Thoracic aorta (tissue), 2 donors: Measurements from ENCODE around the gene LRCH3. TPM values are rescaled to one million over a fixed set of nuclear protein-coding genes. Genes with fewer than 3 reads are reported as not detected.
"Not testable (repeated sequence)": the region's sequence is repeated elsewhere in the genome, so short reads cannot be mapped to it uniquely, and the experiment has no call there.

Experiments
- ATAC-seq: fragments of 150-250 bp; one replicate; pipeline ENCODE4 v1.8.0; 2017; ENCODE audit warnings: low read depth; ENCODE audit not compliant: insufficient number of reproducible peaks, low FRiP score
- DNase-seq: peaks from one replicate; pipeline ENCODE4 v3.0.0-alpha.2; 2020; ENCODE audit warnings: low spot score
- H3K27ac ChIP-seq, 2 donors: fragments of 200-600 bp; sonication (generic); 1 replicate in 1 of 2; 2 replicates in 1 of 2; pipeline ENCODE4 v1.5.1; 2016; ENCODE audit warnings: mild to moderate bottlenecking in 2 of 2, moderate library complexity in 2 of 2
- H3K27me3 ChIP-seq: fragments of 200-600 bp; sonication (generic); replicated peaks from 2 replicates; pipeline ENCODE4 v1.6.0; 2016; ENCODE audit warnings: mild to moderate bottlenecking; ENCODE audit not compliant: insufficient read depth
- H3K36me3 ChIP-seq: fragments of 200-600 bp; sonication (generic); one replicate; pipeline ENCODE4 v1.5.1; 2016
- H3K4me1 ChIP-seq, 2 donors: fragments of 200-600 bp; sonication (generic); 1 replicate in 1 of 2; 2 replicates in 1 of 2; pipeline versions ENCODE4 v1.5.1 to v1.6.0; 2016; ENCODE audit warnings: low read depth in 2 of 2, mild to moderate bottlenecking in 1 of 2; ENCODE audit not compliant: control insufficient read depth in 1 of 2
- H3K4me3 ChIP-seq: fragments of 200-600 bp; sonication (generic); 2 replicates; pipeline ENCODE4 v1.5.1; 2016; ENCODE audit warnings: mild to moderate bottlenecking
- H3K9me3 ChIP-seq: fragments of 200-600 bp; sonication (generic); 2 replicates; pipeline ENCODE4 v1.5.1; 2016
- CTCF ChIP-seq: fragments of 200-600 bp; sonication (generic); IDR thresholded peaks from one replicate; pipeline ENCODE4 v1.5.1; 2019; ENCODE audit warnings: antibody characterized with exemption
- total RNA-seq, 2 donors: library from RNA; depleted of rRNA; stranded (reverse); fragments of >200 nt; gene quantifications; one replicate each; pipeline versions ENCODE4 v1.1.0 to v1.2.3, GENCODE V29; 2016

LRCH3 gene
- total RNA-seq, 2 donors from 2014 or later = 66.7 to 87.6 TPM

GRCh38 chr3:197882586-197882985 is 91.5 kb downstream of the LRCH3 start:
- peaks cover 41% of the 10 kb centered on the region for H3K36me3 ChIP-seq
- no peaks in the 10 kb centered on the region for H3K27me3 ChIP-seq
- no peak overlapping the region for H3K4me3 ChIP-seq
- H3K4me1 ChIP-seq = no peaks in the 10 kb centered on the region
- H3K27ac ChIP-seq = no peak overlapping the region
- no peaks in the 10 kb centered on the region for H3K9me3 ChIP-seq
- TF ChIP-seq CTCF = no peak
- no peak for ATAC-seq
- DNase-seq = no peak

- no peak for TF ChIP-seq CTCF
- Histone ChIP-seq H3K9me3 (no peaks in the 10 kb centered on the region), H3K27me3 (no peaks in the 10 kb centered on the region), H3K27ac (no peak overlapping the region), H3K4me1 (no peaks in the 10 kb centered on the region), H3K4me3 (no peak overlapping the region), H3K36me3 (peaks cover 34% of the 10 kb centered on the region)
- ATAC-seq (no peak), DNase-seq (no peak)
These were observed 92.5 kb downstream of the LRCH3 start for GRCh38 chr3:197883541-197883940.

DNA sequence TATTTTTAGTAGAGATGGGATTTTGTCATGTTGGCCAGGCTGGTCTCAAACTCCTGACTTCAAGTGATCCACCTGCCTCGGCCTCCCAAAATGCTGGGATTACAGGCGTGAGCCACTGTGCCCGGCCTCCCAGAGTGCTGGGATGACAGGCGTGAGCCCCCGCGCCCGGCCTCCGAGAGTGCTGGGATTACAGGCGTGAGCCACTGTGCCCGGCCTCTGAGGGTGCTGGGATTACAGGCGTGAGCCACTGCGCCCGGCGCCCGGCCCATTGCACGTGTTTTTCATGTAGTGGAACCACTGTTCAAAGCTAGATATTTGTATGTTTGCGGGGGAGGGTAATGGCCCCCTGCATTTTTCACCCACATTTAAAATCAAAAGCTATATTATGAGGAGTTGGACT is 93.3 kb downstream of the LRCH3 start:
- not testable (repeated sequence) for DNase-seq, ATAC-seq, H3K4me3 ChIP-seq, H3K27ac ChIP-seq, H3K4me1 ChIP-seq, H3K27me3 ChIP-seq, H3K9me3 ChIP-seq
- peaks cover 38% of the 10 kb centered on the region for H3K36me3 ChIP-seq

DNA sequence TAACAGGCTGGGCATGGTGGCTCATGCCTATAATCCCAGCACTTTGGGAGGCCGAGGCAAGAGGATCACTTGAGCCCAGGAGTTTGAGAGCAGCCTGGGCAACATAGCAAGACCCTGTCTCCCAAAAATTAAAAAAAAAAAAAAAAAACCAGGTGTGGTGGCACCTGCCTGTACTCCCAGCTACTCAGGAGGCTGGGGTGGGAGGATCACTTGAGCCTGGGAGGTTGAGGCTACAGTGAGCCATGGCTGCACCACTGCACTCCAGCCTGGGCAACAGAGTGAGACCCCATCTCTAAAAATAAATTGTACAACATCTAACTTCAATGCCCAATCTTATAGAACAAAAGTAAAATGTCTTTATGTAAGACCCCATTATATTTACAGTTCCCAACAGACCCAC is 95.0 kb downstream of the LRCH3 start:
- H3K4me3 ChIP-seq, DNase-seq, H3K9me3 ChIP-seq, H3K27ac ChIP-seq, H3K4me1 ChIP-seq, H3K27me3 ChIP-seq, ATAC-seq: not testable (repeated sequence)
- H3K36me3 ChIP-seq = peaks cover 33% of the 10 kb centered on the region

GRCh38 chr3:197887430-197888053 is 96.5 kb downstream of the LRCH3 start:
- H3K36me3 ChIP-seq = peaks cover 24% of the 10 kb centered on the region
- not testable (repeated sequence) for ATAC-seq, H3K27me3 ChIP-seq

GRCh38 chr3:197888511-197888910 is 97.5 kb downstream of the LRCH3 start:
- Histone ChIP-seq H3K27me3 (no peaks in the 10 kb centered on the region), H3K36me3 (peaks cover 23% of the 10 kb centered on the region), H3K4me1 (no peaks in the 10 kb centered on the region), H3K9me3 (no peaks in the 10 kb centered on the region), H3K27ac (no peak overlapping the region), H3K4me3 (no peak overlapping the region)
- no peak for TF ChIP-seq CTCF
- ATAC-seq (no peak), DNase-seq (no peak)

More at GRCh38 chr3:197887430-197888053, 96.5 kb downstream of the LRCH3 start:
- H3K27ac ChIP-seq, H3K9me3 ChIP-seq, H3K4me3 ChIP-seq, DNase-seq, H3K4me1 ChIP-seq: not testable (repeated sequence)
